CD4-positive, alpha-beta T cell treated with Interleukin-1 beta for 1 hour (primary cell): Measurements from ENCODE around the gene LAMTOR2.
"Not testable (repeated sequence)": the region's sequence is repeated elsewhere in the genome, so short reads cannot be mapped to it uniquely, and the experiment has no call there.

Source experiments
- DNase-seq, 2 donors: peaks; one replicate each; pipeline ENCODE4 v3.0.0-alpha.2; 2020 to 2022

Gene LAMTOR2

DNA sequence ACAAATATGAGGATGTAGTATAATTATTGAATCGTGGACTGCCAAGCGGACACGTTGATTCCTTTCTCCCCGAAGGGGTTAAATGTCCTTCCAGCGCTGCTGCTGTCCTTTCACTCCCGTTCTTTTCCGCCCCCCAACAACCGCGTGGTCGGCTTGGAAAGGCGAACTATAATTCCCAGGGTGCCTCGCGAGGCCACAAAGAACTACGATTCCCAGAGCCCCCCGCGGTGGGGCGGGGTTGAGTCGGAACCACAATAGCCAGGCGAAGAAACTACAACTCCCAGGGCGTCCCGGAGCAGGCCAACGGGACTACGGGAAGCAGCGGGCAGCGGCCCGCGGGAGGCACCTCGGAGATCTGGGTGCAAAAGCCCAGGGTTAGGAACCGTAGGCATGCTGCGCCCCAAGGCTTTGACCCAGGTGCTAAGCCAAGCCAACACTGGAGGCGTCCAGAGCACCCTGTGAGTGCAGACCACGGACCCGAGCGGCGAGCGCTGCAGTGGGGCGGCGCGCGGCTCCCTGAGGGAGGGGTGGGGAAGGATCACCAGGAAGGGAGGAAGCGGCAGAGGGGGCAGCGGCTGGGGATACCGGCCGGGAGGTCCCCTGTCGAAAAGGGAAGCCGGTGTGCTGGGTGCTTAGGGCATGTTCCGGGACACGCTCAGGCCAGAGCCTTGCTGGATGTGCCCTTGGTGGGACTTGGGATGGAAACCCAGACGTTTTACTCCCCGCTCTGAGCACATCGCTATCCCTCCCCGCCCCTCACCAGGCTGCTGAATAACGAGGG, at the start of gene LAMTOR2:
Gene LAMTOR2, plus strand, starts transcription at position 283 of the 781 bp plus-strand sequence. Its CDS starts 108 bp downstream, at position 391.
- peak; percentile 93 to 96 for DNase-seq

DNA sequence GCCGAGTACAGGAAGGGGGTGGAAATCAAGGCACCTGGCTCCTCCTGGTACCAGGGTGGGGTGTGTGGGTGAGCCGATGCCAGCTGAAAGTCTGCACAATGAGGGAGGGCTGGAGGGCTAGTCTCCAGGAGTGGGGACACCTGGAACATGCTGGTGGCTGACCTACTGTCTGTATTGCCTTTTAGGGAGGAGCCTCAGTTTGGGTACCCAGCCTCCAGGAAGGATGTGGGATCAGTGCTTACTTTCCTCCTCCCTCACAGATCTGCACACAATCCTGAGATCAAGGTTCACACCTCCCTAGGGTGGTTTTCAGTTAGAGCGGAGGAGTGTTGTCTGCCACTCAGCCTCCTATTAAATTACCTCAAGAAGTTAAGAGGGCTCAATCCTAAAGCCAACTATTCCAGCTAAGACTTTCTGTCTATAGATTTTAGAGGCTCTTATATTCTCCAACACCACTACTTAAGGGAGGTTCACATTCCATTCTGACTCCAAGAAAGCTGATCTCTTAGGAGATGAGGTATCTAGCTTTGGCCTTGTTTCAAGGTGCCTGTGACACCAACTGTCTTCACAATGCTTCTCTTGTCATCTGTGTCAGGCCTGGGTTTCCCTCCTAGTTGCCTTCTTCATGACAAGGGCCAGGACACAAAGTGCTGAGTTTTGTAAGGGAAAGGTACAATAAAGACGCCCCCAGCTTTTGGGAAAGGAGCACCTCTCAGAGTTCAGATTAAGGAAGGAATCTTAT, 49.6 kb upstream of the LAMTOR2 start:
- DNase-seq, result peak; percentile 7 to 52

- DNase-seq, result no peak
These were observed 47.8 kb upstream of the LAMTOR2 start for GRCh38 chr1:156006666-156007376.

- DNase-seq, result no peak
These were observed 45.2 kb upstream of the LAMTOR2 start for GRCh38 chr1:156009404-156009803.

GRCh38 chr1:156012051-156012817, 42.3 kb upstream of the LAMTOR2 start:
- no peak for DNase-seq

- no peak for DNase-seq
These were observed 39.8 kb upstream of the LAMTOR2 start for GRCh38 chr1:156014829-156015228.

DNA sequence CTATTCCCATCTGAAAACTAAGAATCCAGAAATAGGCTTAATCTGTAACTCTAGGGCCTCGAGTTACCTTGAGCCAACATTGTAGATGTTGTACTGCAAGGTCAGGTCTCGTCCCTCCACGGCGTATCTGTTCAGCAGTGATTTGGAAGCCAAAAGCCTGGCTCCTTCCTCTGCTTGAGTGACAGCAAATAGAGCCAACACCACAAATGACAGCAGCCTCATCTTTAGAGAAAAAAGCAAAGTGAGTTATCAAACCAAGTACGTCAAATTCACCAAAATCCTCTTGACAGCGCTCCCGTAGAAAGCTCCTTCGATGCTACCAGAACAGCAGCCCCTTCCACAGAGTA, 34.7 kb upstream of the LAMTOR2 start:
- DNase-seq, result no peak

DNA sequence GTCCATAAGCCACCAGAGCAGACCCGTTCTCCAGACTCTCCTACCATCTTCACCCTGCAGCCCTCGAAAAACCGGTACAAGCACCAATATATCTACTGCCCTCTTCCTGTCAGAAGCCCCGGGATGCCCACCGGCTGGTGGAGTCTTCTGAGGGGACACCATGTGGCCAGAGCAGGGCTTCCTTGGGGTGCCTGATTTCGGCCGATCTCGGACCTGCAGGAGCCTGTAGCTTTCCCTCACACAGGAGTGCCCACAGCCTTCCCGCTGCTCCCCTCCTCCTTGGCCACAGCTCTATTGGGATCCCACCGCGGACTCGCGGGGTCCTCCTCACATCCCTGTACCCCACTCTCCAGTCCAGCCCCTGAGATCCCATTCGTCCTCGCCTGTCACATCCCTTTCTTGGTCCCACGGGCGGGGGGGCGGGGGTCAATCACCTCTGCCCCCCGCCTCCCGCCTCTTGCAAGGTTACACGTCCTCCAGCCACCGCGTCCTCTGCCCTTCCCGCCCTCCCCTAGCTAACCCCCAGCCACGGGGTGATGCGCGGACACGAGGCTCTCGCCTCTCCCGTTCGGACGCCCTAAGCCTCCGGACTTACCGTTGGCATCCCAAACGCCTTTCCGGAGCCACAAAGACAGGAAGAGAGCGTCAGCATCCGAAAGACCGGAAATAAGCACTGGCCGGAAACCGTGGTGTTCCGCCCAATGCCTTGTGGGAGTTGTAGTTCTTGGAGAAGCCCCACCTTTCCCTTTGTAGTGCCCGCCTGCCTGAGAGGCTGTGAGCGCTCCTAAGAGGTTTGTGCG, 34.1 kb upstream of the LAMTOR2 start, which contains the start of gene SSR2:
Gene SSR2, minus strand, starts transcription at position 659 of the 800 bp plus-strand sequence. CDS start 784 bp downstream, outside the sequence.
- DNase-seq, result peak; percentile 87 to 90

DNA sequence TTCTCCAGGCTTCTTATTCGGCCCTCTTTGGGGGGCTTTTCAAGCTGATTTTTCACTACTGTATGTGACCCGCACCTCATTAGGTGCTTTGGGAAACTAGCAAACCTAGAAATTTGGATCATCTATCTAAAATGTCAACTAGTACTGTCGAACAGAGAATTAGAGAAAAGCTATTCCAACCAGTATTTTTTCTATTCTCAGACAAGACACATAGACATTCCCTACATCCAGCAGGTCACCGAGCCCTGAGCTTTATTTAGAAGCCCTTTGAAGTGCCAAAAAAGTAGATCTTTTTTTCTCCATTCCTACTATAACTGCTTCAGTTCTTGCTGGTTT, 33.5 kb upstream of the LAMTOR2 start:
- DNase-seq, result no peak

DNA sequence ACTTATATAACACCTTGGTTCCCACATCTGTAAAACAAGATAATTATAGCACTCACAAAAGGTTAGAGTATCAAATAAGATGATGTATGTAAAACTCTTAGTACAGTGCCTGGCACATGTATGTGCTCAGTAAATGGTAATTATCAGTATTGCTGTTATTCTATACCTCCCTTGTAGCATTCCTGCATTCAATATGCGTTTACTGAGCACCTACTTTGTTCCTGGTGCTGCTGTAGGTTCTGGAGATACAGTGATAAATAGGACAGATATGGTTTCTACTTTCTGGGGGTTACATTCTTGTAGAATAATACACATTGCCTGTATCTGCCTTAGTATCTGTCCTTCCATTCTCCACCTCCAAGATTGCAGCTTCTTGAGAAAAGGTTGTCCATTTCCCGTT, 32.6 kb upstream of the LAMTOR2 start:
- DNase-seq, result no peak

GRCh38 chr1:156024801-156025200, 29.8 kb upstream of the LAMTOR2 start:
- no peak for DNase-seq

DNA sequence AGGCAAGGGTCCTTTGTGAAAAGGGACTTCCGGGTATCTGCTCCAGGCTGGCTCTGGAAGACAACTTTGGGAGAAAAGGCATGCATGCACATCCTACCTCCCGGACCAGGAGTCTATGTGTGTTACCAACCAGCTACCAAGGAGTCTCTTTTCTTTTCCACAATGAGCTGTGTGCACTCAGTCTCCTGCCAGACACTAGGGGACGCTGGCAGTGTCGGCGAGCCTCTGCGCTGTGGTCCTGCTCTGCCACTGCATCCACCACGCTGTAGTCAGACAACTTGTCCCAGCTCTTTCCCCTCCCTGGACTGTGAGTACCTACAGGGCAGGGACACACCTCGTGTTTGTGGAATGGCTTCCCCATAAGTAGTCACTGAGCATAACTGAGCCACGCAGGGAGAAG, 28.7 kb upstream of the LAMTOR2 start:
- DNase-seq, result peak; percentile 18 to 32

DNA sequence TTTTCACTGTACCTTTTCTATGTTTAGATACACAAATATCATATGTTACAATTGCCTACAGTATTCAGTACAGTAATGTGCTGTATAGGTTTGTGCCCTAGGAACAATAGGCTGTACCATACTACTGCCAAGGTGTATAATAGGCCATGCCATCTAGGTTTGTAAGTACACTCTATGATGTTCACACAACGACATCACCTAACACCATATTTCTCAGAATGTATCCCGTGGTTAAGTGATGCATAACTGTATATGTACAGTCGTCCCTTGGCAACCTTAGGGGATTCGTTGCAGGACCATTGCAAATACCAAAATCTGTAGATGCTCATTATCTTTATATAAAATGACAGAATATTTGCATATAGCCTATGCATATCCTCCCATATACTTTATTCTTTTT, 28.0 kb upstream of the LAMTOR2 start:
- no peak for DNase-seq

DNA sequence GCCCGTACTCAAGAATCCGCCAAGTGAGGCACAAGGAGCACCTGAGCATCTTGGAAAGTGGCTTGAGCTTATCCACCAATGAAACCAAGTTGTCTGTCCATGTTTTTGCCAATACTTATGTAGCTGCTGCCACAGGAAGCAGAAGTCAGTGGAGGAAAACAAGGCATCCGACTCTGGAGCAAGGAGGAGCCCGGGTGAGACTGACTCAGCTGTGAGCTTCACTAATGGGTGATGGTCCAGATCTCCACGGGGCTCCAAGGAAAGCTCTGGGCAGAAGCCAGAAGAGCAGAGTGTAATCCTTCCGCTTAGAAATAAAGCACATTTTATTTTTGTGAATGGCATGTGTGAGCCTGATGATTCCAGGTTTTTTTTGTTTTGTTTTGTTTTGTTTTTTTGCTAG, 21.6 kb upstream of the LAMTOR2 start:
- no peak for DNase-seq

GRCh38 chr1:156034991-156035390, 19.6 kb upstream of the LAMTOR2 start:
- DNase-seq, result not testable (repeated sequence)

DNA sequence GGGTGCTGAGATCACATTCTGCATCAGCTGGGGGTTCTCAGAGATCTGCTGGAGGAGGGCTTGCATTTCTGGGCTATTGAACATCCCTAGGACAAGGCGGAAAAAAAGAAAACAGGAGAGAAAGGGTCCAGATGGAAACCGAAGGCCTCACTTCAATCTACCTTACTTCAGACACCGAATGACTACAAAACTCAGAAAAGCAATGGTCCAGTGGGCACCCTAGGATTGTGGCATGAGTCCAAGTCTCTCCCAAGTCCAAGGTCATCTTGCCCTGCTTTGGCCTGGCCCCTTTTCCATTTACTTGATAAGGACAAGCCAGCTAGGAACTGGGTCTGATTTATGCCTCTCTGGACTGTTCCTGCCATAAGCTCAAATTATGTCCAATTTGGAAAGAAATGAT, 11.8 kb upstream of the LAMTOR2 start:
- DNase-seq, result no peak

GRCh38 chr1:156045076-156045475, 9.5 kb upstream of the LAMTOR2 start:
- no peak for DNase-seq

- DNase-seq, result no peak
These were observed 5.8 kb upstream of the LAMTOR2 start for GRCh38 chr1:156048663-156049258.

DNA sequence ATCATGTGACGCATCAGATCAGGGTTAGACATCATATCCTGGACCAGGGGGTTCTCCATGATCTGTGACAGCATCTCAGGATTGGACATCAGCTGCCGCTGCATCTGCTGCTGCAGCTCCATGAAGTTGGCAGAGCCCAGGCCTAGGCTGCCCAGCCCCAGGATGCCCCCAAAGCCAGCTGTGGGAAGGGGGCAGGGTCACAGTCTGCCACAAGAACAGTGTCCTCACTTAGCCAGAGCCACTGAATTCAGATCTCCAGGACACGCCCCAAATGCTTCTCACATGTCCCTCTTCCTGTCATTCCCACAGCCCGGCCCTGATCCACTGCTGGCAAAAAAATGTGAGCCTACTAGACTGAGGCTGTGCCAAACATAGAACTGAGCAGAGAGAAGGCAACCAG, 4.2 kb upstream of the LAMTOR2 start:
- no peak for DNase-seq

- DNase-seq, result no peak
These were observed 3.4 kb upstream of the LAMTOR2 start for GRCh38 chr1:156051011-156051725.
